DOHH2 (cell line): Measurements from ENCODE around the gene RNASE13.

Source experiments
- EZH2phosphoT487 ChIP-seq: fragments of 200-600 bp; sonication (generic); IDR thresholded peaks from 2 replicates; pipeline ENCODE4 v1.6.1; 2017; ENCODE audit warnings: borderline replicate concordance, mild to moderate bottlenecking, antibody characterized with exemption, low read length, moderate library complexity, mixed read lengths
- TF ChIP-seq, protein P1 (sequence below): fragments of 200-600 bp; sonication (generic); IDR thresholded peaks from one replicate; pipeline ENCODE4 v1.5.1; 2014; ENCODE audit warnings: antibody characterized with exemption, mild to moderate bottlenecking, low read depth, low read length; ENCODE audit not compliant: poor library complexity, severe bottlenecking

DNA sequence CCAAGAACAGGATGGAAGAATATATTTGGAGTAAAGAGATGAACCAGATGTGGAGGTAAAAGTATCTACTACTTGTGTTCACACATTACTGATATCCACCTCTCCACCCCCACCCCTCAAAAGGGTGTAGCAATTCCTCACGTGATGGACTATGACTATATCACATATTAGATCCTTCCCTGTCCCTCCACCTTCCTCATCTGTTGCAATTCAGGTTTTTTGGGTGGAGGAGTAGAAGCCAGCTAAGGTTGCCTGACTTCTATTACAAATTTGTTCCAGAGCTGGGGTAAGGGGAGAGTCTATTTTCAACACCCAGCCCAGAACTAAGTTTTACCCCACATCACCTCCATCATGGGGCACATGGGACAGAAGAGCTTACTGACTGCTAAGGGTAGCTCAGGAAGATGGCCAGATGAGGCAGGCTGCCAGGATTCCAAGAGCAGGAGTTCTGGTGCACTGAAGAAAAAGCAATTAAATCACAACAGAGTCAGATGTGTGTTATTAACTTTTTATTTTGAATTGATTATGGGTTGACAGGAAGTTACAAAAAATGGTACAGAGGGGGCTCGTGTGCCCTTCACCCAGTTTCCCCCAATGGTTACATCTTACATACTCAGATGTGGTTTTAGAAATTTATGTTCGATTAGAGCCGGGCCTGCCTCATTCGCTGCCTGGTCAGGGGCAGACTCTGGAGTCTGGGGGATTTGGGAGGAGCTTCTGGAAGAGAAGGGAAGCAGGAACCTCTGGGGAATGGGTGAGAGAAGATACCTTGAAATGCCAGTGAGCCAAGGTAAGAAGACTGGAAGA is 2.1 kb downstream of the RNASE13 start:
- TF ChIP-seq, protein P1, sequence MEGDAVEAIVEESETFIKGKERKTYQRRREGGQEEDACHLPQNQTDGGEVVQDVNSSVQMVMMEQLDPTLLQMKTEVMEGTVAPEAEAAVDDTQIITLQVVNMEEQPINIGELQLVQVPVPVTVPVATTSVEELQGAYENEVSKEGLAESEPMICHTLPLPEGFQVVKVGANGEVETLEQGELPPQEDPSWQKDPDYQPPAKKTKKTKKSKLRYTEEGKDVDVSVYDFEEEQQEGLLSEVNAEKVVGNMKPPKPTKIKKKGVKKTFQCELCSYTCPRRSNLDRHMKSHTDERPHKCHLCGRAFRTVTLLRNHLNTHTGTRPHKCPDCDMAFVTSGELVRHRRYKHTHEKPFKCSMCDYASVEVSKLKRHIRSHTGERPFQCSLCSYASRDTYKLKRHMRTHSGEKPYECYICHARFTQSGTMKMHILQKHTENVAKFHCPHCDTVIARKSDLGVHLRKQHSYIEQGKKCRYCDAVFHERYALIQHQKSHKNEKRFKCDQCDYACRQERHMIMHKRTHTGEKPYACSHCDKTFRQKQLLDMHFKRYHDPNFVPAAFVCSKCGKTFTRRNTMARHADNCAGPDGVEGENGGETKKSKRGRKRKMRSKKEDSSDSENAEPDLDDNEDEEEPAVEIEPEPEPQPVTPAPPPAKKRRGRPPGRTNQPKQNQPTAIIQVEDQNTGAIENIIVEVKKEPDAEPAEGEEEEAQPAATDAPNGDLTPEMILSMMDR = no peak
- no peak for TF ChIP-seq EZH2phosphoT487
